Measurements from ENCODE around the gene ECI2. TPM values are rescaled to one million over a fixed set of nuclear protein-coding genes. Genes with fewer than 3 reads are reported as not detected.

Gene ECI2
- total RNA-seq, 2 donors from 2014 or later: 71.1 to 97.2 TPM

DNA sequence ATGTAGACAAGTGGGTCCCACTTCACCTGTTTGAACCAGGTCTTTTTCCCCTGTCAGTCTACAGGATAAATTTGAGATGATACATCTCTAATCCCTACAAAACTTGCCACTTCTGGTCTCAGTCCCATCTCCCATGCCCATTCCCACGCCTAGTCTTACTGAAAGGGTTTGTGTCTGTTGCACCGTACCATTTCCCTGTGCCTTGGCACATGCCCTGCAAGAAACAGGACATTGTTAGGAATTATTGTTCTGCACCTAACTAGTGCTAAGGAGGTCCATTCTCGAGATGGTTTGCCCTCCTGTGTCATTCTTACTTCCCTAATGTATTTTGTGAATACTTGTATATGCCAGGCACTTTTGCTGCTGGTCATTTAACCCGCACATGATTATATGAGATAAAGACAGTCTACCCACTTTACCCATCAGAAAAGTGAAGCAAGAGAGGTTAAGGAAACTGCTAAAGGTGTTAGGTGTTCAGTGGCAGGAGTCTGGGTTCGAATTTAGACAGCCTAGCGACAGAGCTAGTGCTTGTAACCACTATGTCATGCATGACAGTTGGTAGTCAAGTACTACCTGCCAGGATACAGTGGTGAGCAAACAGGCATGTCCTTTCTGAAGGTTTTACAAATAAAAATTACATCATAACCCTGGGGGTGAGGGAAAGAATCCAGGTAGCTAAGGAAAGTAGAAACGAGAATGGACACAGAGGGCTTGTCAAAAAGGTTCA lies 69.2 kb downstream of the ECI2 start:
- TF ChIP-seq, protein P1, sequence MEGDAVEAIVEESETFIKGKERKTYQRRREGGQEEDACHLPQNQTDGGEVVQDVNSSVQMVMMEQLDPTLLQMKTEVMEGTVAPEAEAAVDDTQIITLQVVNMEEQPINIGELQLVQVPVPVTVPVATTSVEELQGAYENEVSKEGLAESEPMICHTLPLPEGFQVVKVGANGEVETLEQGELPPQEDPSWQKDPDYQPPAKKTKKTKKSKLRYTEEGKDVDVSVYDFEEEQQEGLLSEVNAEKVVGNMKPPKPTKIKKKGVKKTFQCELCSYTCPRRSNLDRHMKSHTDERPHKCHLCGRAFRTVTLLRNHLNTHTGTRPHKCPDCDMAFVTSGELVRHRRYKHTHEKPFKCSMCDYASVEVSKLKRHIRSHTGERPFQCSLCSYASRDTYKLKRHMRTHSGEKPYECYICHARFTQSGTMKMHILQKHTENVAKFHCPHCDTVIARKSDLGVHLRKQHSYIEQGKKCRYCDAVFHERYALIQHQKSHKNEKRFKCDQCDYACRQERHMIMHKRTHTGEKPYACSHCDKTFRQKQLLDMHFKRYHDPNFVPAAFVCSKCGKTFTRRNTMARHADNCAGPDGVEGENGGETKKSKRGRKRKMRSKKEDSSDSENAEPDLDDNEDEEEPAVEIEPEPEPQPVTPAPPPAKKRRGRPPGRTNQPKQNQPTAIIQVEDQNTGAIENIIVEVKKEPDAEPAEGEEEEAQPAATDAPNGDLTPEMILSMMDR (IDR thresholded peaks at IDR 0.05): no peak
- DNase-seq (ENCODE audit: low spot score): no peak
- Histone ChIP-seq H3K4me3 (no peak overlapping the region), H3K36me3 (peaks cover 32% of the 10 kb centered on the region), H3K27ac (no peak overlapping the region), H3K9me3 (no peaks in the 10 kb centered on the region), H3K27me3 (no peaks in the 10 kb centered on the region), H3K4me1 (no peaks in the 10 kb centered on the region)

Other genes with a start within 250 kb of the ECI2 start
- not detected for gene FAM217A, start 56.4 kb downstream of the ECI2 start, total RNA-seq